NCI-H446 treated with DMSO at 0.1 percent for 48 hours (cell line): ENCODE measurements around the gene VPS45.
A peak's percentile ranks its signal among the peaks of the same experiment; 100 is the strongest.
"Not testable (repeated sequence)": the region's sequence is repeated elsewhere in the genome, so short reads cannot be mapped to it uniquely, and the experiment has no call there.

Source experiments
- DNase-seq: peaks from one replicate; lab custom pipeline; 2025; lab: John Stamatoyannopoulos, UW

Gene VPS45

GRCh38 chr1:150160964-150161621 is 93.5 kb downstream of the VPS45 start:
- DNase-seq = no peak

DNA sequence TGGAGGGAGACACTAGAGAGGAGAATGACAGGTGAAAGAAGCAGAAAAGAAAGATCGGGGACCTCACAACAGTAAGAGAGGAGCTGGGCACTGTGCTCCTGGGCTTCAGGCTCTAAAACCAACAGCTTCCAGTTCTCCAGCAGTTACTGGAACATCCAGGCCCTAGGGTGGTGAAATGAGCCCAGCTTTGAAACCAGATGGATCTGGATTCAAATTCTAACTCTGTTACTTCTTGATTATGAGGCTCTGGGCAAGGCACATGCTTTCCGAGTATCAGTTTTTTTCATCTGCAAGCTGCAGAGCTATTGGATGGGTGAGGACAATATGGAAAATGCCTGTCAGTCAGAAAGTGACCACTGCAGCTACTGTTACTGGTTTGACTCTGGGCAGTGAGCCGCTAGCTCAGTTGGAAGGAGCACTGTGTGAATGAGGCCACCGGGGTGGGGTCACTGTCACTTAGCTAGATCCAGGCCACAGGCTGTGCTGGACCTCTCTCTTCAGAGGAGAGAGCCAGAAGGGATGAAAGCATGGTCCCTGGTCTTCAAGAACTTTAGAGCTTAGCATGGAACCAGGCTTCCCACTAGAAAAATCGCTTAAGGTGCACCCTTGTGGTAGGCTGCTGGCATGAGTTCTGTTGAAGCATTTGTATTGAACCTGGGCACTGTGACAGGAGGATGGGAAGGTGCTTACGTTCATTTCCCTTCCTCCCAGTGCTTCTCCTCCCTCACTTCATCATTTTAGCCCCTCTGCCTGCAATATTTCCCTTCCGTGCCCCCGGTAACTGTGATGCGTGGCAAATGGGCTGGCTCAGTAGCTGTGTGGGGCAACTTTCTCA is 94.4 kb downstream of the VPS45 start:
- no peak for DNase-seq

GRCh38 chr1:150162582-150162861 is 94.9 kb downstream of the VPS45 start:
- DNase-seq = no peak

DNA sequence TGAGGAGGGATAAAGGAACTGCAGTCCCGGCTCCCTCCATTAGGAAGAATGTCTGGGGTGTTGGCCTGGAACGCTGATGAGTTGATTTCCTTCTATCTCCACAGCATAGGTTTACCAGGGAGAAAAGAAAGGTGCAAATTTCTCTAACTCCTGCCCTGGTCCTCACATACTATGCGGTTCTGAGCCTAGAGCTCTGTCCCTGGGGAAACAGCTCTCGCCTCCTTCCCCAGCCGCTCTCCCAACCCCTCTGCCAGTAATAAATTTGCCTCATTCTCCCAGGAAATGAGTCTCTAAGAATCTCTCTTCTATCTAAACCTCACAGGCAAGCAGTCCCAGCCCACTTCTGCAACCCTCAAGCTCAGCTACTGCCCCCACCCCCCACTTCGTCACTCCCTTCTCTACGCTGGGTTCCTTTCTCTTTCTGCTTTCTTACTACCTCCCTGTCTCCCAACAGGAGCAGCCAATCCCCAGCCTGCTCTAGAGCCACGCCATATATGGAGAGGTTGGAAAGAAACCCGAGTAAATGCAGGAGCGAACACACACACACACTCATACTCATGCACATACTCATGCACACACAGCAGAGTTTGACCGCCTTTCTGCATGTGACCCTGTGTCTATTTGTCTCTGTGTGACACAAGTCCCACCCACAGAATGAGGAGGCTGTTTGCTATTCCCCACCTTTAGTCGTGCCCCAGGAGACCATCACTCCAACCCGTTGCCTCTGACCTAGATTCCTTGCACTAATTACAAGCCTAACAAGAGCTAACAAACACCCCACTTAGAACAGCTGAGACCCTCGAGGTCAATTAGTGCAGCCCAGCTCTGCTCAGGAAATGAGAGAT is 95.5 kb downstream of the VPS45 start:
- DNase-seq = peak; percentile 78

- DNase-seq = no peak
Observed at GRCh38 chr1:150164224-150164623, 96.6 kb downstream of the VPS45 start.

DNA sequence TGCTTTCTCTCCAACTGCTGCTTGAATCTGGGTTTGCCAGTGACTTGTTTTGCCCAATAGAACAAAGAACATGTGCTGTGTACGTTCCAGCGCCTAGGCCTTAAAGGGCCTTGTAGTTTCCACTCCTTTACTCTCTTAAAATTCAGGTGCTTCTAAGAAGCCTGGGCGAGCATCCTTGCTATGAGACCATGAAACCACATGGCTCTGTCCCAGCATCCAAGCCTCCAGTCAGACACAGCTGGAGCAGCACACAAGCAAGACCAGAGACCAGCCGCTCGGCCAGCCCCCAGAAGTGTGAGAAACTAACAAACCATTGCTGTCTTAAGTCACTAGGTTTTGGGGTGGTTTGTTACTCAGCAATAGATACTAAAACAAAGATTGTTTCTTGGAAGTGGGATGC is 97.2 kb downstream of the VPS45 start:
- DNase-seq = no peak

GRCh38 chr1:150165622-150166612 is 98.3 kb downstream of the VPS45 start:
- peak; percentile 32 for DNase-seq

DNA sequence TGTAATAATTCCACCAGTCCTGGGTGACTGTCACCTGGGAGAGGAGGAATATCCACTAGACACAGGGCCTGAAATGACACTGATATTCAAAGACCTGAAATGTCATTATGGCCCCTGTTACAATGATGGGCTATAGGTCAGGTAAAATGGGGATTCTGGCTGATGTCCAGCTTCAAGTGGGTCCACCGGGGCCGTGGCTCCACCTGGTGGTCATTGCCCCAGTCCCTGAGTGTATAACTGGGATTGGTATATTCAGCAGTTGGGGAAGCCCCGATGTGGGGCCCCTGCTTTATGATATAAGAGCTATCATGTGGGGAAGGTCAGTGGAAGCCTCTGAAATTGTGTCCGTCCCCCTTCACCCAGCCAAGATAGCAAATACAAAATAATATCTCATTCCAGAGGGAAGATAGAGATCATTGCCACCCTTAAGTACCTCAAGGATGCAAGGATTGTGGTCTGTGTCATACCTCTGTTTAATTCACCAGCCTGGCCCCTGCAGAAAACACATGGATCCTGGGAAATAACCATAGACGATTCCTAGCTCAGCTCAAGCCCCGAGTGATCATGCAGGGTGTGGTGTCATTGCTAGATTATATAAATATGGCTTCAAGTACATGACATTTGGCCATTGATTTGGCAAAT is 101.5 kb downstream of the VPS45 start:
- no peak for DNase-seq

DNA sequence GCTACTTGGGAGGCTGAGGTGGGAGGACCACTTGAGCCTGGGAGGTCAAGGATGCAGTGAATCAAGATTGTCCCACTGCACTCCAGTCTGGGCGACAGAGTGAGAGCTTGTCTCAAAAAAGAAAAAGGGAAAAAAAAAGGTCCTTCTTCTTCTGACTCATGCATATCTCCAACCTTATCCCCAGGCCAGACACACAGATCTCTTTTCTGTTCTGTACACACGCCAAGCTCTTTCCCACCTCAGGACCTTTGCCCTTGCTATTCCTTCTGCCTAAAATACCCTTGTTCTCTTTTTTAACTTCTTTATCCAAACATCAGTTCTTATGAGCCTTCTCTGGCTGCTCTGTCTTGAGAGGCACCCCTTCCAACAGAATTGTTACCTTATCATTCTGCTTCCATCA is 104.2 kb downstream of the VPS45 start:
- DNase-seq = no peak

DNA sequence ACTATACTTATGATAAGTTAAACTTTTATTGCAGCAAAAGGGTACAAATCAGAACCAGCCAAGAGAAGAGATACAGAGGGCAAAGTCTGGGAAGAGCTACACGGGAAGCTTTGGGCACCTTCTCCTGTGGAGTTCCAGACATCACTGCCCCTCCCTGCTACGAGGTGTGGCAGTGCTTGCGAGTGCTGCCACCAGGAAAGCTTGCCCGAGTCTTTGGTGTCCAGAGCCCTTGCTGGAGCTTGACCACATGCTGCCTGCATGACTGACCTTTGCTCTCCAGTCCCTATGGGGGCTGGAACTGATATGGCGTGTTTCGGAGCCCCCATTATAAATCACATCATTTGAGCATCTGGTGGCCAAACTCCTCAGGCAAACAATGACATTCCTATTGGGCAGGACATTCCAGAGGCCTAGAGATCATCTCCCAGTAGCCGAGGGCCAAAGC is 105.6 kb downstream of the VPS45 start:
- DNase-seq = no peak

DNA sequence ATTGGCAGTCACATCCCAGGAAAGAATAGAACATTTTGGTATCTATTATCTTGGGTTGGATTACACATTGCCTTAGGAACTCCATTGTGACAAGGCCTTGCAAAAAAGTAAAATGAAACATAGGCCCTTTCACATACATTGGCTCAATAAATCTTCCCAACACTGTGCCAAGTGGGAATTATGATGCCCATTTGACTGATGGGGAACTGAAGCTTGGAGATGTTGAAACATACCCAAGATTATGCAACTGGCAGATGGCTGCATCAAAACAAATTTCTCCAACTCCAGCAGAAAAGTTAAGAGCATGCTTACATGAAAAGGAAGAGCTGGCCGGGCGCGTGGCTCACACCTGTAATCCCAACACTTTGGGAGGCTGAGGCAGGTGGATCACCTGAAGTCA is 109.0 kb downstream of the VPS45 start:
- peak; percentile 83 for DNase-seq

DNA sequence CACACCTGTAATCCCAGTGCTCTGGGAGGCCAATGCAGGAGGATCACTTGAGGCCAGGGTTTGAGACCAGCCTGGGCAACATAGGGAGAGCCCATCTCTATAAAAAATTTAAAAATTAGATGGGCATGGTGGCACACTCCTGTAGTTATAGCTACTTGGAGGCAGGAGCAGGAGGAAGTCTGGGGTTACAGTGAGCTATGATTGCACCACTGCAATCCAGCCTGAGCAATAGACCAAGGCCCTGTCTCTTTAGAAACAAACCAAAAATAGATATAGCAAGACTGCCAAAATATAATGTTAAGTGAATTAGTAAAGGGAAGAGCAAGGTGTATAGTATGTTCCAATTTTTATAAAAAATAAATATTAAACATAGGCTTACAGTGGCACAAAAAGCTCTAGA is 111.0 kb downstream of the VPS45 start:
- DNase-seq = no peak

- no peak for DNase-seq
Observed at GRCh38 chr1:150179867-150180266, 112.3 kb downstream of the VPS45 start.

- DNase-seq = no peak
Observed at GRCh38 chr1:150180474-150180873, 112.9 kb downstream of the VPS45 start.

DNA sequence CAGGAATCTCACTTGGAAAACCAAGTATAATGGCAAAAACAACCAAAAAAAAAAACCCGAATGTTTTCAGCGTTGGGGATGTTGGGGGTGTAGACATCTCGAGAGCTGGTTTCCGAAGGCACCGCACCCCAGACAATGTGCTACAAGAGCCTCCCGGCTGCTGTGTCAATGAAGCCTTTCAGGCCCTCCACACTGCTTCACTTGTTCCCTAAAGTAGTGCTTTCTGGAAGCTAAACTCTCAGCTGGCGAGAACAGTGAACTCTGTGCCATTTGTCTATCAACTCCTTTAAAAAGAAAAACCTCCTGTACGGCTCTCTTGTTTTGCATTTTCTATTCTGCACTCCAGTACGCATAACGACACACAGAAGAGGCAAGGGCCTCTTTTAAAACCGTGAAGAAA is 114.7 kb downstream of the VPS45 start:
- no peak for DNase-seq

- no peak for DNase-seq
Observed at GRCh38 chr1:150183061-150183460, 115.5 kb downstream of the VPS45 start.

DNA sequence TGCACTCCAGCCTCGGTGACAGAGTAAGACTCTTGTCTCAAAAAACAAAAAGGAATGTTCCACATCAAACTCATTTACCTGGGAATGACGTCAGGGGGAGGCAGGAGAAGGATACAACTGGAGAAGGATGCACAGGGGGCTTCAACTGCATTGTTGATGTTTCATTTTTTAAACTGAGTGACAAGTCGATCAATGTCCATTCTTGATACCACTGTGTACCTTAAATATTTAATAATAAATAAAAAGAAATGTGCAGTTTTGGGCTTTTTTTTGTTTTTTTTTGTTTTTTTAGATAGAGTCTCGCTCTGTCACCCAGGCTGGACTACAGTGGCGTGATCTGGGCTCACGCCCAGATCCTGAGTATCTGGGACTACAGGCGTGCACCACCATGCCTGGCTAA is 117.9 kb downstream of the VPS45 start:
- no peak for DNase-seq

DNA sequence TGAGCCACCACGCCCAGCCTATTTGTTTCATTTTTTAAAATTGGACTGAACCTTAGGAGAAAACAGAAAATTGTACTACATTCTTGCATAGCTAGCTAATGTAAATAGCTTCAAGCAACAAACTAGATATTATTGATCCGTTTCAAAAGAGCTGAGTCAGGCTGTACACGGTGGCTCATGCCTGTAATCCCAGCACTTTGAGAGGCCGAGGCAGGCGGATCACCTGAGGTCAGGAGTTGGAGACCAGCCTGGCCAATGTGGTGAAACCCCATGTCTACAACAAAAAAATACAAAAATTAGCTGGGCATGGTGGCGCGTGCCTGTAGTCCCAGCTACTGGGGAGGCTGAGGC is 118.8 kb downstream of the VPS45 start:
- DNase-seq = not testable (repeated sequence)

GRCh38 chr1:150186789-150187559 is 119.4 kb downstream of the VPS45 start:
- DNase-seq = peak; percentile 70

DNA sequence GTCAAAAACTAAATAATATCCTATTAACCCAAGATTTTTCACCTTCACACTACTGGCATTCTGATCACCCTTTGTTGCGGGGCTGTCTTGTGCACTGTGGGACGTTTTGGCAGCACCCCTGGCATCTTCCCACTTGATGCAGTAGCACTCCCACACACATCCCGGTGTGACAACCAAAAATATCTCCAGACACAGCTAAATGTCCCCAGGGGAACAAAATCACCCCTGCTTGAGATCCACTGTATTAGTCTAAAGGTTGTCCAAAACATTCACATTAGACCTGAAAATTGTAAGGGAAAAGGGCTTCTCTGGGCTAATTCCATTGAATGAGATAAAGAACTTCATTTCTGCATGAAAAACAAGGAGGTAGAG is 120.0 kb downstream of the VPS45 start:
- DNase-seq = no peak

DNA sequence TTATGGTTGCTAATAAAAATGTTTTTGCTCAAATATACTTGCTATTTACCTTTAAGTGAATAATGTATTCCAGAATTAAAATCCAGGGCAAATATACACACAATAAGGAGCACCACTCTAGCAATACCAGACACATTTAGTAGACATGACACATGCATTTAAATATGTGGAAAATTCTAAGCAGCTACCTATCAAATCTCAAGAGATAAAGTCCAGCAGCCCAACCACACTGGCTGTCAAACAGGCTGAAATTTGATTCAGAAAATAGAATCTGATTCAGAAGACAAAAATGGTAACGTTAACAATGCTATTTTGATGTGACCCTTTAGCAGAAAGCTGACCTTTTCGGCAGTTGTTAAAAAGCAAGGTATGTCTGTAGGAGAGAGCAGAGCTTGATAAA is 124.4 kb downstream of the VPS45 start:
- no peak for DNase-seq
